NAMALWA (cell line): Measurements from ENCODE around the gene NPPA.

Experiments used
- DNase-seq: peaks from one replicate; pipeline ENCODE4 v3.0.0-alpha.2; 2015; ENCODE audit warnings: low spot score

Gene NPPA

DNA sequence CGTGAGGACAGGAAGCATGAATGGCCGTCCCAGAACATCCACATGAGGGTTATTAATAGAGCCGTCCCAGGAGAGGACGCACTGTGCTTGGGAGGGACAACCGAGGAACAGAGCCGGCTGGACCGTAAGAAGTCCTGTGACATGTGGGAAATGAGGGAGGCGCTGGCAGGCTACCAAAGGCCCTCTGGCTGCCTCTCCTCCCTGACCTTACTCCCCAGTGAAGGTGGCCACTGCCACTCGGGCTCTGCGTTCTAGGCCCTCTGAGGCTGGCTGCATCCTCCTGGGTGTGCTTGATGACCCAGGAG, 26.6 kb upstream of the NPPA start:
- DNase-seq = no peak

DNA sequence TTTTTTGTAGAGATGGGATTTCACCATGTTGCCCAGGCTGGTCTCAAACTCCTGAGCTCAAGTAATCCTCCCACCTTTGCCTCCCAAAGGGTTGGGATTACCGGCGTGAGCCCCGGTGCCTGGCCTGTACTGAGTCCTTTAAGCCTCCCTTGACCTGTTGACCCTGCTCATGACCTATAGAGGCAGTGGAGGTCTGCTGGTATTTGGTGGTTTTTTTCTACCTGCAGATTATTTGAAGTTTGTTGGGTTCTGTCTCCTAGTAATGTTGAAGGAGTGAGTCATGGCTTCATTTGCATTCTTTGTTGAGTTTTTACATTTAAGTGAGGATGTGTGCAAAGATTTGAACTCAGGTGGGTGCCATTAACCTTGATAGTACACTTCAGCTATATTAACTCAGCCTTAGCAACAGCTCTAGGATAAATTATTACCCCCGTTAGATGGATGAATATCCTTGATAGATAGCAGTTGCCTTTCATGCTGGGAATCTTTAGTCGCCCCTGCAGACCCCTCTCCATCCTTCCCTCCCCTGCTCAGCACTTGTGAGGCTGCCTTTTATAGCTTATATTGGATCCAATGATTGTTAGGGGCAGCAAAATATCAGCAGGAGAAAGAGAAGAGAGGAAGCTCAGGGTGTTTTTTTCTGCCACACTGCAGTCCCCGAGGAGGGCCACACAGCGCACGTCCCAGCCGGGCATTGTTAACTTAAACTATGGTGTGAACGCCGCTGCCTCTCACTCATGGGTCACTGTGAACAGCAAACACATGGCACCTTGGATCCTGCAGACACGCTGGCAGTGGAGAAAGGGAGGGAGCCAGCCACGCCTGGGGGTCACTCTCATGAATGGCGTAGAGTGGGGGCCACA, 26.0 kb upstream of the NPPA start:
- no peak for DNase-seq

DNA sequence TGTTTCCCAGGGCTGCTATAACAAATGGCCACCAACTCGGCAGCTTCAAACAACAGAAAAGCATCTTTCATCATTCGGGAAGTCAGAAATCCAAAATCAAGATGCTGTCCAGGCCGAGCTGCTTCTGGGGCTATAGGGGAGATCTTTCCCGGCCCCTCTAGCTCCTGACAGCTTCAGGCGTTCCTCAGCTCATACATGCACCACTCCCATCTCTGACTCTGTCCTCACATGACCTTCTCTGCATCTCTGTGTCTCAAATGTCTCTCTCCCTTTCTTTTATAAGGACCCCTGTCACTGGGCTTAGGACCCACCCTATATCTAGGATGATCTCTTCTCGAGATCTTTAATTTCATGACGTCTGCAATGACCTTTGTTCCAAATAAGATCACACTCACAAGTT, 25.0 kb upstream of the NPPA start:
- DNase-seq = no peak

DNA sequence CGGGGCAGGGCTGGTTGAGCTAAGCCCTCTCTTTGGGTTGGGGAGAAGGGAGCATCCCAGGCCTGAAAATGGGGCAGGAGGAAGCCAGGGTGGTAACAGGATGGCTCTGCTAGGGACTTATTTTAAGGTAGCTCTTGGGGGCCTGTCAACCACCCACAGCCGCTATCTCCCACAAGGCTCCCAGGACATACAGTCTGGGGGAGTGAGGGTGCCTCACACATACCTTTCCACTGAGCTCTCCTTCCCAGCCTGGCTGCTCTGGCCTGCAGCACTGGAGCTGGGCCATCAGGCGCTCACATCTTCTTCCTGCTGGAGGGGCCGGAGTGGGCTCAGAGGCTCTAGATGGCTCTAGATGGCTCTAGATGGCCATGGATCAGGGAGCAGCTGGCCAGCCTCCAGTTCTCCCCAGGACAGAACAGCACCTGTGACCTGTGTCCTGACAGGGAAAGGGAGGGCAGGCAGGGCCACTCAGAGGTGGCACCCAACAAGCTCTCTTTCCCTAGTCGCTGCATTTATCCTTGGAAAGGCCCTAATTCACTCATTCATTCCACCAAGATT, 22.1 kb upstream of the NPPA start:
- DNase-seq = no peak

DNA sequence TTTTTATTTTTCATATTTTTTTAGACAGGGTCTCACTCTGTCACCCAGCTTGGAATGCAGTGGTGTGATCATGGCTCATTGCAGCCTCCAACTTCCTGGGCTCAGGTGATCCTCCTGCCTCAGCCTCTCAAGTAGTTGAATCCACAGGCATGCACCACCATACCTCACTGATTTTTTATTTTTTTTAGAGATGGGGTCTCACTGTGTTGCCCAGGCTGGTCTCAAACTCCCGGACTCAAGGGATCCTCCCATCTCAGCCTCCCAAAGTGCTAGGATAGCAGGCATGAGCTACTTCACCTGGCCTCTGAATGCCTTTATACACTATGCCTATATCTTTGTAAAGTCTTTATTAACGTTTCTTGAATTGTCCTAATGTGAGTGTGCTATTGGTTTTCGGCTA, 21.5 kb upstream of the NPPA start:
- DNase-seq = no peak

DNA sequence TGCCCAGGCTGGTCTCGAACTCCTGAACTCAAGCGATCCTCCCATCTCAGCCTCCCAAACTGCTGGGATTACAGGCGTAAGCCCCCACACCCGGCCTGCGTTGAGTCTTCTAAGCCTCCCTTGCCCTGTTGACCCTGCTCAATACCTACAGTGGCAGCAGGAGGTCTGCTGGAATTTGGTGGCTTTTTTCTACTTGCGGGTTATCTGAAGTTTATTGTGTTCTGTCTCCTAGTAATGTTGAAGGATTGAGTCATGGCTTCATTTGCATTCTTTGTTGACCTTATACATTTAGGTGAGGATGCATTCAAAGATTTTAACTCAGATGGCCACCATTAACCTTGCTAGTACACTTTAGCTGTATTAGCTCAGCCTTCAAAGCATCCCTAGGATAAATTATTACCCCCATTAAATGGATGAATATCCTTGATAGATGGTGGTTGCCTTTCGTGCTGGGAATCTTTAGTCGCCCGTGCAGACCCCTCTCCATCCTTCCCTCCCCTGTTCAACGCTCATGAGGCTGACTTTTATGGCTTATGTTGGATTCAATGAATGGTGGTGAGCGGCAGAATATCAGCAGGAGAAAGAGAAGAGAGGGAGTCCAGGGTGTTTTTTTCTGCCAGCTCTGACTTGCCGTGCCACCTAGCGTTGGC, 20.9 kb upstream of the NPPA start:
- DNase-seq = no peak

DNA sequence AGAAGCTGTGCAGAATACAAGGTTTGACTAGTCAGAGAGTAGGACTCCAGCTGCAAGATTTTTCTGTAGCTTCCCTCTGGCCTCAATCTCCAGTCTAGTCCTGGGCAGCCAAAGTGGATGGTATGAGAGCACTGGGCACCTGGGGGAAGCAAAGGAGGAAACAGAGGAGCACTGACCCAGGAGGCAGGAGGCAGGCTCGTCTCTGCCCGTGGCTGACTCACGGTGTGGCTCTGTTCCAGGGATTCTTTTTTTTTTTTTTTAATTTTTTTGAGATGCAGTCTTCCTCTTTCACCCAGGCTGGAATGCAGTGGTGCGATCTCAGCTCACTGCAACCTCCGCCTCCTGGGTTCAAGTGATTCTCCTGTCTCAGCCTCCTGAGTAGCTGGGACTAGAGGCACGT, 15.3 kb upstream of the NPPA start:
- DNase-seq = no peak

DNA sequence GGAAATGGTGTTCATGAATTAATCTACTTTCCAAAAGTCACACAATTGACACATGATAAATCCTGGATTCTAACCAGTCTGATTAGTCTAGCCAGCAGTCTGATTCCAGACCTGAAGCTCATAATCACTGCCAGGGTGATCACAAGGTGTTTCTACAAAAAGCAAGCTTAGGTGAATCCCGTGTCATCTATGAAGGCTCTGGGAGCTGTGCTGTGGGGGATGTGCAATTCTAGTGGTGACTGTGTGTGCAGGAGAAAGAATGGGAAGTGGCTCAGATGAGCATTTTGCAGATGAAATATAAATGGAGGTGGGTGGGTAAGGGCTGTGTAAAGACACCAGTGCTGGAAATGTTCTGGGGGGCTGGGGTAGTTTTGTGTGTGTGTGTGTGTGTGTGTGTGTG, 13.0 kb upstream of the NPPA start:
- no peak for DNase-seq

DNA sequence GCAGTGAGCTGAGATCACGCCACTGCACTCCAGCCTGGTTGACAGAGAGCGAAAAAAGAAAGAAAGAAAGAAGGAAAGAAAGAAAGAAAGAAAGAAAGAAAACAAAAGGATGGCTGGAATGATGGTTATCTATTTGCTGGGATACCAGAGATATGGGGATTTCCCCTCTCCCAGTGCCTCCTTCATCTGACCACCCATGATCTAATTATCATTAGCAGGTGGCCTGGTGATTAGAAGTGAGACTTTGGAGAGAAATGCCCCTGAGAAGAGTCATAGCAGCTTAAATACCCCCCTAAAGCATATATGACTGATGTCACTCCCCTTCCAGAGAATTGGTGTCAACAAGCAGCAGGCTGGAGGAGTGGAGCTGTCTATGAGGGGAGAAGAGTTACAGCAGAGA, 12.5 kb upstream of the NPPA start:
- DNase-seq = no peak

DNA sequence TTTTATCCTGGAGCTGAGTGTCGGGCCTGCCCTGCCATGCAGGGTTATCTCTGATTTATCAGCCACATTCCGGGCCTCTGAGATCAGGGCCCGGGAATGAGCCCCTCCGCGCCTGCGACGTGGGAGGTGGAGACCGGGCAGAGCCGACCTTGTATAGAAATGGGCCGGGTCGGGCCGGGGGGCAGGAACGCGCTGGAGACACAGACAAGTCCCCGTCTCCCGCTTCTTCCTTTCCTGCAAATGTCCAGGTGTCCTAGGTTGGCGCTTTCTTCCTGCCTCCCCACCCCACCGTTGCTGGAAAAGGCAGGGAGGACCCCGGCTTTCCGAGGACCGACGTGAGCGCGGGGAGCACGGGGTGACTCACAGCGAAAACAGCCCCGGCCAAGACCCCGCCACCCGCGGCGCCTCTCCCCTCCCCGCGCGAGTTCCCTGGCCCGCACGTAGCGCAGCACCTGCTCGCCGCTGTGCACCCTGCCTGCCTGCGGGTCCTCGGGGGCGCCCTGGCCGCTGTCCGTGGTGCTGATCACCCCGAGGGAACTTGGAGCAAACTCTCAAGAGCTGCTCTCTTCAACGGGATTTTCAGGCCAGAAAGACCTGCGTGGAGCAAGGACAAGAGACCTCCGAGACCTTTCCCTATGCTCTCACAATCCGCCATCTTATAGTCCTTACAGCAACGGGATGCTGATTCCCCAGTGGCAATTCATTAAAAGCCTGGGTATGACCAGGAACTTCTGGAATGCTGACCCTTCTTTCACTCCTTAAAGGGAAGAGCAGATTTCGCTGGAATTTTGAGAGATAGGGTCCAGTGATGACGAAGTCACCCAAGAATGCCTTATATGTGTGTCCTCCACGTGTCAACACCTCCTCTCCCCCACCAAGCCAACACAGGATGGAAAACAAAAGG, 11.6 kb upstream of the NPPA start:
- DNase-seq = peak; percentile 78

DNA sequence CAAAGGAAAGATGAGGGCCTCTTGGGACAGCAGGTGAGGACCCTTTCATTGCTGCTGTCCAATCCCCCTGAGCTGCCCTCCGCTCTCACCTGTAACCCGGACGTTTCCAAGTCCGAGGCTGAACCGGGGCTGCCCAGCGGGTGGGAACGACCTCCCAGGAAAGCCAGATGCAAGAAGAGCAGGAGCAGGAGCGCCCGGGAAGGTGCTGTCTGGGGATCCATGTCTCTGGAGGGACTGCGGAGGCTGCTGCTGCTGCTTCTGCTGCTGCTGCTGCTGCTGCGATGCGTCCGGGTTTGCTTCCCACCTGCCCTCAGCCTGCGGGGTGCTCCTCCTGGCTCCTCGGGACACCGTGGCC, 11.0 kb upstream of the NPPA start, which contains the start of gene NPPB:
Gene NPPB, minus strand, starts transcription at position 333 of the 355 bp plus-strand sequence. Its CDS starts 112 bp downstream, at position 221.
- no peak for DNase-seq

DNA sequence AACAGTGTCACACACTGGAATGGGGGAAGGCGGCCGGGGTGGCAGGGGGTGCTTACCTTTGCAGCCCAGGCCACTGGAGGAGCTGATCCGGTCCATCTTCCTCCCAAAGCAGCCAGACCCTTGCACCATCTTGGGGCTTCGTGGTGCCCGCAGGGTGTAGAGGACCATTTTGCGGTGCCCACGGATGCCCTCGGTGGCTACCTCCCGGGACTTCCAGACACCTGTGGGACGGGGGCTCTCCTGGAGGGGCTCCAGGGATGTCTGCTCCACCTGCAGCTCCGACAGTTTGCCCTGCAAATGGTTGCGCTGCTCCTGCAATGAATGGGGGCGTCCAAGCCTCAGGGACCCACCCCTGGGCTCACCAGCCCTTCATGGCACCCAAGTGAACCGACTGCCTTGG, 10.6 kb upstream of the NPPA start:
- DNase-seq = no peak

DNA sequence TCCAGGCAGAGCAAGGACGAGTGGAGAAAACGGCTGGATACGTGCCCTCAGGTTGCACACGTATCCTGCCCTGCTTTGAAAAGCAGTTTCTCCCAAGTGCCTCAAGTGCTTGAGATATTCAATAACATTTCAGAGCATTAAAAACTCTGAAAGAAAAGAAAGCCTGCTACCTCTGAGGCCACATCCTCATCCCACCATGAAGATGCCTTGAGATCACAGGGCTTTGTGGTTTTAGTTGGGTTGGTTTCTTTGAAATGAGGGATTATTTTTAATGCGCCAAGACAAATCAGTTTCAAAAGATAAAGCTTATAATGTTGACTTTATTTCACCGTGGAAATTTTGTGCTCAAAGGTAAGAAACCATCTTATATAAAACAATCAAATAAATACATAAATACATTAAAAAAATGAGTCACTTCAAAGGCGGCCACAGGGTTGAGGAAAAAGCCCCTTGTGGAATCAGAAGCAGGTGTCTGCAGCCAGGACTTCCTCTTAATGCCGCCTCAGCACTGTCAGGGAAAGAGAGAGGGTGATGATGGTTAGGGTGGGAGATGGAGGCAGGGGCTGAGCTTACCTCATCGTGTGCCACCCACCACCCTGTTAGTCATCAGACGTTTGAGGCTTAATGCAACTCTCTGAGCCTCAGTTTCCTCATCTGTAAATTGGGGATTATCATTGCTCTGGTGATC, 9.7 kb upstream of the NPPA start:
- peak; percentile 55 for DNase-seq

DNA sequence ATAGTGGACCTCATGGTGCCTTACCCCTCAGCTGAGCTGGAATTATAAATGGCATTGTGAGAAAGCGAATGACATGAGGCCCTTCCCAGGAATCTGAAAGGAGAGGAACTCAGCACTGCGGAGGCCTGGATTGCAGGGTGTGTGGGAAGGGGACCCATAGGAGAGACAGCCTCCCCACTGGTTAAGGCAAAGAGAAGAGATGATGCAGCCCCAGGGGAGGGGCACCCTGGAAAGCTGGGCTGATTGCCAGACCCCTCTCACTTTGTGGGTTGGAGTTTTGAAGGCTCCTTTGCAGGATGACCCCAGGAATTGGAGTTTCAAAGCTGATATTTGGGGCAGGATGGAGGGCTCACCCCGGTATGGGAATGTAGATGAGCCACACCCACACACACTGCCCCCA, 9.1 kb upstream of the NPPA start:
- no peak for DNase-seq

DNA sequence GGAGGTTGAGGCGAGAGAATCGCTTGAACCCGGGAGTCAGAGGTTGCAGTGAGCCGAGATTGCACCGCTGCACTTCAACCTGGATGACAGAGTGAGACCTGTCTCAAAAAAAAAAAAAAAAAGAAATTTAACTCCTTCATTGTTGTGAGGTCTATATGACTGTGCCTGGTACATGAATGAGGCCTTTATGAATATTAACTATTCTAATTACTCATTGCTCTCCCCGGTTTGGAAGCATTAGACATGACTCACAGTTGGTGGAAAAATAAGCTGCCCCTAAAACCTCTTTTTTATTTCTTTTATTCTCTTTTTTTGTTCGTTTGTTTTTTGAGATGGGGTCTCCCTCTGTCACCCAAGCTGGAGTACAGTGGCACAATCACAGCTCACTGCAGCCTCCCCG, 7.8 kb upstream of the NPPA start:
- DNase-seq = no peak

DNA sequence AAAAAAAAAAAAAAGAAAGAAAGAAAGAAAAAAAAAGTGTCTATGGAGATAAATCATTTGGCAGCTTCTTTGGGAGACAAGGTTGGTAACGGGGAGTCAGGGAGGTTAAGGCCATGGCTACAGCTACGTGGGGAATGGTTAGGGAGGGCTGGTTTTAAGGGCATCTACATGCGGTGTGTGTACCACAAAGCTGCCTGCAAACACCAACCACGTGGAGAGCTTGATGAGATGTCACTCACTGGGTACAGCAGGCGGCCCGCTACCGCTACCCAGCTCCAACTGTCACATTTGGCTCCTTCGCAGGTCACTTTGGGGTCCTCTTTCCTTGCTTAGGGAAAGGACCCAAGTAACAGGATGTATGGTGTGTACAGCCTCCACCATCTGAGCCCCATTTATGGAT, 6.9 kb upstream of the NPPA start:
- DNase-seq = no peak

DNA sequence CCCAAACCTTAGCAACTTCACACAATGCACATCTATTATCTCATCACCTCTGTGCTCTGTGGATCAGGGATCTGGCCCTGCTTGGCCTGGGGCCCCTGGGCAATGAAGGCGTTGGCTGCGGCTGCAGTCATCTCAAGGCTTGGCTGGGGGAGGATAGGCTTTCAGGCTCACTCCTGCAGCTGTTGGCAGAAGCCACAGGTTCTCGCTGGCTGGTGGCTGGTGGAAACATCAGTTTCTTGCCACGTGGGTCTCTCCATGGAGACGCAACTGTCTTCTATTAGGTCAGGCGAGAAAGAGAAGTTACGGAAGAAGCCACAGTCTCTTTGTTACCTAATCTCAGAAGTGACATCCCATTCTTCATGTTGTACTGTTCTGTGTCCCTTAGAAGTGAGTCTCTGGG, 3.6 kb upstream of the NPPA start:
- peak; percentile 91 for DNase-seq

DNA sequence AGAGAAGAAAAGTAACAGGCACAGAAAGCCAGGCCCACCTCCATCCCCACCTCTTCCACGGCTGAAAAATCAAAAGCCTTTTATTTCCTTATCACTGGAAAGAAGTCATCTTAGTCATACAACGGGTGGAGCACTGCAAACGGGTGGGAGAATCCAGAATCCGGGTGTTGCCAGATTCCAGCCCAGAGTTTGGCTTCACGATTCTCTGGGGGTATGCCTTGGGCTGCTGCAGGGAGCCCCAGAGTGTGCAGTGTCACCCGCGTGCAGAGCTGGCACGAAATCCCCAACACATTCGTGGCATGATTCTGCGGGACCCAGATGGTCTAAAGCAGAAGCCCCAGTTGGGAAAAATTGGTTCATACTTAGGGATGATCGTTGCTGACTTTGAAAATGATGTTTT, 2.6 kb upstream of the NPPA start:
- no peak for DNase-seq

DNA sequence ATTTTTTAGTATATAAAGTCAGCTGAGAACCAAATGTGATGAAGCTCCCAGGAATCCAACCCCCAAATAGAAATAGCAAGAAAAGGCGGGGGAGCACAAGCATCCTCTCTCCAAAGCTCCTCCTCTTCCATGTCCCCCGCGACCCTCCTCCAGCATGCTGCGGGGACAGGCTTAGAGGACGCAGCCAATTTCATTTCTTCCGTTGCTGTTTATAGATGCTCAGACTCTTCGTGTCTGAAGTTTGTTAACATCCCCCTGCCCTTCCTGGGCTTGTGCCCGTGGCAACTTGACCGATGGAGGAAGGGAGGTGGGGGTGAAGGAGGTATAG, 754 bp upstream of the NPPA start:
- DNase-seq = no peak

DNA sequence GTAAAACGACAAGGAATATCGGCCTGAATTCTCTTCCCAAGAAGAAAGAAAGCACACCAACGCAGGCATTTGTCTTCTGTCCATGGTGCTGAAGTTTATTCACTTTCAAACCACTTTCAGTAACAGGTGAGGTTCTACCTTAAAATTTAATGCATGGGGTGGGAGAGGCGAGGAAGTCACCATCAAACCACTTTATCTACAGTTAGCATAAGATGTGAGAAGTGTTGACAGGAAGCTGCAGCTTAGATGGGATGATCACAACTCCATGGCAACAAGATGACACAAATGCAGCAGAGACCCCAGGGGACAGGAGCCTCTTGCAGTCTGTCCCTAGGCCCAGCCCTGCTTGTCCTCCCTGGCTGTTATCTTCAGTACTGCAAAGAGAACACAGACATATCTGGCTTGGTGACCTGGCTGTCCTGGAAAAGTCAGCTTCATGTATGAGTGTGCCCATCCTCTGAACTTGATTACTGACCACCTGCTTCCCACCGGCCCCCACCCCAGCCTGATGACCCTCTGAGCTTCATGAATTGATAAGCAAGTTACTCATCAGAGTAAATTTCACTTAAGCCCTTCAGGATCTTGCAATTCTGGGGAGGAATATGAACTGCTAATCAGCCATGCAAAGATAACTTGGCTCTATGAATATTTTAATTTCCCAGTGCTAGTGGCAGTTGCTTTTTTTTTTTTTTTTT, 1.8 kb downstream of the NPPA start:
- DNase-seq = peak; percentile 84
